SU-DHL-6 (cell line): ENCODE results near the gene THUMPD2.

ENCODE experiments used
- CTCF ChIP-seq: fragments of 200-600 bp; sonication (generic); IDR thresholded peaks from one replicate; pipeline ENCODE4 v1.5.1; 2017; ENCODE audit warnings: antibody characterized with exemption, mild to moderate bottlenecking, low read length, moderate library complexity; ENCODE audit not compliant: insufficient read depth, poor library complexity, severe bottlenecking
- EZH2phosphoT487 ChIP-seq: fragments of 200-600 bp; sonication (generic), shearing (Covaris generic); conservative IDR thresholded peaks from 2 replicates; pipeline ENCODE4 v1.6.1; 2018; ENCODE audit warnings: mild to moderate bottlenecking, antibody characterized with exemption, low read length, moderate library complexity, mixed read lengths

GRCh38 chr2:39724828-39725144 lies 54.3 kb downstream of the THUMPD2 start:
- TF ChIP-seq CTCF (no peak), EZH2phosphoT487 (no peak)
